Measurements from ENCODE around the gene P4HB.

Gene P4HB

DNA sequence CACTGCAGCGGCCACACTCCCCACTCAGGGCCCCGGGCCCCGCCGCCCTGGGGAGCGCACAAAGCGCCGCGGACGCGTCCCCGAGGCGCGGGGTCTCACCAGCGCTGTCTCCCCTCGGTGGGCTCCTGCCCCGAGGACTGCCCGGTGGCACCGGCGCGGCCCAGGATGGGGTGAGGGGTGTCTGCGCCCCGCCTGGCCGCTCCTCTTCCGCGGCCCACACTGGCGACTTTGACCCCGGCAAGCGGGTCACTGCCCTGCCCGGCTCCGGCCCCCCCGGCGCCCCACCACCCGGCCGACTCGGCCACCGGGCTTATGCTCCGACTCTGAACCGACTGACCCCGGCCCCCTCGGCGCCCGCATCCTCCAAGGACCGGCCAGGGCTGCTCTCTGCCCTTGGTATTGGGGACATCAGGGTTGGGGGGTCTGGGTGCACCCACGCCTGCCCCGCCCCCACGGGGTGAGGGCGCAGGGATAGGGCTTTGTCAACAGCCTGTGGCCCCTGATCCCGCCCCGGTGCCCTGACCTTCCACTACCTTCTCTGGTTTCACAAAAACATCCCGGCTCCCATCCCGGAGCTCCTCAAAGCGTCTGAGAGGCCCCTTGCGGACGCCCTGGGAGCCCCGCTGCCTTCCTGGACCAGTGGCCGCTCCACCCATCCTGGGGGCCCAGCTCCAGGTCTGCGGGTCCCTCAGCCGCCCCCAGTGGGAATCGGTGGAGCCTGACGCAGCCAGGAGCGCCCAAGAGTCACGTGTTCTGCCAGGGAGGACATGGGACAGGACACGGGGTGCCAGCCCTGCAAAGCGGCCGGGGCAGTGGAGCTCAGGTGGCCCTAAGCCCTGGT, 55.6 kb downstream of the P4HB start:
- Histone ChIP-seq H3K27ac (ENCODE audit: low read depth, low read length) (no peak overlapping the region), H3K79me1 (ENCODE audit: low read length) (no peaks in the 10 kb centered on the region), H2BK15ac (replicated peaks; ENCODE audit: low read depth) (no peak overlapping the region), H2BK5ac (ENCODE audit: low read length) (no peak overlapping the region), H3K18ac (ENCODE audit: low read length) (no peak overlapping the region), H2BK120ac (ENCODE audit: low read depth, low read length) (no peak overlapping the region), H3K4ac (ENCODE audit: low read depth, low read length) (no peak overlapping the region), H4K8ac (ENCODE audit: low read depth, low read length) (no peak overlapping the region), H2AK5ac (ENCODE audit: low read length) (no peak overlapping the region), H3K27me3 (ENCODE audit: insufficient read depth, low read length, poor library complexity) (peaks cover 26% of the 10 kb centered on the region), H3K4me2 (ENCODE audit: low read length) (no peak overlapping the region), H3K9ac (ENCODE audit: low read length) (no peak overlapping the region), H3K4me1 (ENCODE audit: control insufficient read depth, low read depth, low read length) (no peaks in the 10 kb centered on the region), H3K23ac (ENCODE audit: low read length) (no peak overlapping the region), H3K56ac (ENCODE audit: low read length) (no peak overlapping the region), H3K79me2 (ENCODE audit: control insufficient read depth, insufficient read depth, low read length) (no peaks in the 10 kb centered on the region), H4K5ac (ENCODE audit: low read length) (no peak overlapping the region), H3K4me3 (ENCODE audit: low read length) (no peak overlapping the region), H3K36me3 (ENCODE audit: control insufficient read depth, insufficient read depth, low read length) (no peaks in the 10 kb centered on the region)
- WGBS (ENCODE audit: extremely low coverage, insufficient coverage, low lambda C conversion rate): no CpG with 5 or more reads among the region's 65 CpGs
- DNase-seq: no peak

DNA sequence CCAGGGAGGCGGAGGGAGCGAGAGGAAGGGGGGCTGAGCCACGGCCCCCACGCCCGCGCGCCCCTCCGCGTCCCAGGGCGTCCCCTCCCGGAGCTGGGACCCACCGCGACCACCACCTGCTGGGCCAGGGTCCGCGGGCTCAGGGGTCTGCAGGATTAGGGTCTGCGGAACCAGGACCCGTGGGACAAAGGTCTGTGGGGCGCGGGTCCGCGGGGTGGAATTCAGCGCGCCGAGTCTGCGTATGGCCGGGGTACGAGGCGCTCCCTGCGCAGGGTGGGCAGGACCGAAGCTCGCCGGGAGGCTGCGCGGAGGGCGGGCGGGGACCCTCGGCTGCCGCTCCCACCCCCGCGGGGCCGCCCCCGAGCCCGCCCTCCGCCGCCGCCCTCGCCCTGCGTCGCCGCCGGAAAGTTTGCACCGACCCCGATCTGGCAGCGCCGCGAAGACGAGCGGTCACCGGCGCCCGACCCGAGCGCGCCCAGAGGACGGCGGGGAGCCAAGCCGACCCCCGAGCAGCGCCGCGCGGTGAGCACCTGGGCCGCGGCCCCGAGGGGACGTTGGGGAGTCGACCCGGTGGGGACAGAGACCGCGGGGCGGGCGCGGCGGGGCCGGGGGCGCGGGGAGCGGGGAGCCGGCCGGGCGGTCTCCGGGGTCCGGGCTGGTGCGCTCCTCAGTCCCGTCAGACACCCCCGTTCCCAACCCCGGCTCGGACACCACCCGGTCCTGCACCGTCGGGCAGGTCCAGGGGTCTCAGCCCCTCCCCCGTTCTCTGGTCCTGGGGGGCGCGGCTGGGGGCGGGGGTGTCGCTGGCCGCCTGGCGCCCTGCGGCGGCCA, 56.4 kb downstream of the P4HB start, which contains the start of gene GCGR:
GCGR (plus strand) TSS at position 423 of the 831 bp plus-strand sequence. CDS start 4,869 bp downstream, outside the sequence.
- Histone ChIP-seq H4K8ac (ENCODE audit: low read depth, low read length) (no peak within 1 kb of the TSS), H3K27me3 (ENCODE audit: insufficient read depth, low read length, poor library complexity) (peaks cover 26% of the 10 kb centered on the region), H3K18ac (ENCODE audit: low read length) (no peak within 1 kb of the TSS), H3K4ac (ENCODE audit: low read depth, low read length) (no peak within 1 kb of the TSS), H4K5ac (ENCODE audit: low read length) (no peak within 1 kb of the TSS), H2AK5ac (ENCODE audit: low read length) (no peak within 1 kb of the TSS), H3K23ac (ENCODE audit: low read length) (no peak within 1 kb of the TSS), H3K79me1 (ENCODE audit: low read length) (no peaks in the 10 kb centered on the region), H3K36me3 (ENCODE audit: control insufficient read depth, insufficient read depth, low read length) (no peaks in the 10 kb centered on the region), H3K27ac (ENCODE audit: low read depth, low read length) (no peak within 1 kb of the TSS), H2BK5ac (ENCODE audit: low read length) (no peak within 1 kb of the TSS), H3K4me1 (ENCODE audit: control insufficient read depth, low read depth, low read length) (no peaks in the 10 kb centered on the region), H3K56ac (ENCODE audit: low read length) (peak within 1 kb of the TSS; percentile 15), H3K79me2 (ENCODE audit: control insufficient read depth, insufficient read depth, low read length) (no peaks in the 10 kb centered on the region), H2BK15ac (replicated peaks; ENCODE audit: low read depth) (no peak within 1 kb of the TSS), H3K4me2 (ENCODE audit: low read length) (peak within 1 kb of the TSS; percentile 20), H2BK120ac (ENCODE audit: low read depth, low read length) (no peak within 1 kb of the TSS), H3K9ac (ENCODE audit: low read length) (no peak within 1 kb of the TSS), H3K4me3 (ENCODE audit: low read length) (no peak within 1 kb of the TSS)
- WGBS (ENCODE audit: extremely low coverage, insufficient coverage, low lambda C conversion rate): no CpG with 5 or more reads among the region's 110 CpGs
- DNase-seq: no peak

DNA sequence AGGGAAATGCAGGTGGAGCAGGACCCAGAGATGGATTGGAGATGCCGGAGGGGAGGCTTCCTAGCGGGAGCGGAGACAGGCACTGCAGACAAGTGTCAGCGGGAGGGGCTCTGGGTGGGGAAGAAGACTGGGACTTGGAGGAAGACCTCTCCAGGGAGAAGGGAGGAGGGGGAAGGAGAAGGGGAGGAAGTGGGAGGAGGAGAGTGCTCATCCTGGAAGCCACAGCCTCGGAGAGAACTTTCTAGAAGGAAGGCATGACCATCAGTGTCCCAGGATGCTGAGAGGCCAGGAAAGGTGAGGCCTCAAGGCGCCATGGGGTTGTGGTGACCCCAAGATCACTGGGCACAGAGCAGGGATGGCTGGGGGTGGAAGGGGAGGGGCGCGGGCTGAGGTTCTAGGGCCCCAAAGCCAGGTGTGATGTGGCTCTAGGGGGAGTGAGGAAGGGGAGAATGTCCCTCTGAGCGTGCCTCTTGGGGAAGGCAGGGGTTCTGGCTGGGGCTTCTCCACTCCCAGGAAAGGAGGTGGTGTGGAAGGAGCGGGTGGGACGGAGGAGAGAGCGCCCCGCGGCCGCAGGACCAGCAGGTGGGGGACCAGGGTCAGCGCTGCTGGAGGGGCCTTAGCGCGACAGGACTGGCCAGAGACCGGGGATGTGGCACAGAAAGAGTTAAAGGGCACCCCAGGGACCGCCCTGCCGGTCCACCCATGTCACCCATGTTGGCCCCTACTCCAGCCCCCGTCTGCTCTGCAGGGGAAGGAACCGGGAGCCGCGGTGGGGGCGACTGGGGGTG, 57.3 kb downstream of the P4HB start:
- Histone ChIP-seq H3K9ac (ENCODE audit: low read length) (no peak overlapping the region), H3K79me2 (ENCODE audit: control insufficient read depth, insufficient read depth, low read length) (no peaks in the 10 kb centered on the region), H2BK15ac (replicated peaks; ENCODE audit: low read depth) (no peak overlapping the region), H3K4me3 (ENCODE audit: low read length) (no peak overlapping the region), H4K5ac (ENCODE audit: low read length) (no peak overlapping the region), H4K8ac (ENCODE audit: low read depth, low read length) (no peak overlapping the region), H3K27ac (ENCODE audit: low read depth, low read length) (no peak overlapping the region), H2AK5ac (ENCODE audit: low read length) (no peak overlapping the region), H2BK5ac (ENCODE audit: low read length) (no peak overlapping the region), H3K27me3 (ENCODE audit: insufficient read depth, low read length, poor library complexity) (peaks cover 26% of the 10 kb centered on the region), H3K79me1 (ENCODE audit: low read length) (no peaks in the 10 kb centered on the region), H3K4me1 (ENCODE audit: control insufficient read depth, low read depth, low read length) (no peaks in the 10 kb centered on the region), H3K4me2 (ENCODE audit: low read length) (no peak overlapping the region), H2BK120ac (ENCODE audit: low read depth, low read length) (no peak overlapping the region), H3K18ac (ENCODE audit: low read length) (no peak overlapping the region), H3K56ac (ENCODE audit: low read length) (no peak overlapping the region), H3K36me3 (ENCODE audit: control insufficient read depth, insufficient read depth, low read length) (no peaks in the 10 kb centered on the region), H3K4ac (ENCODE audit: low read depth, low read length) (no peak overlapping the region), H3K23ac (ENCODE audit: low read length) (no peak overlapping the region)
- no peak for DNase-seq
- no CpG with 5 or more reads among the region's 26 CpGs for WGBS (ENCODE audit: extremely low coverage, insufficient coverage, low lambda C conversion rate)

DNA sequence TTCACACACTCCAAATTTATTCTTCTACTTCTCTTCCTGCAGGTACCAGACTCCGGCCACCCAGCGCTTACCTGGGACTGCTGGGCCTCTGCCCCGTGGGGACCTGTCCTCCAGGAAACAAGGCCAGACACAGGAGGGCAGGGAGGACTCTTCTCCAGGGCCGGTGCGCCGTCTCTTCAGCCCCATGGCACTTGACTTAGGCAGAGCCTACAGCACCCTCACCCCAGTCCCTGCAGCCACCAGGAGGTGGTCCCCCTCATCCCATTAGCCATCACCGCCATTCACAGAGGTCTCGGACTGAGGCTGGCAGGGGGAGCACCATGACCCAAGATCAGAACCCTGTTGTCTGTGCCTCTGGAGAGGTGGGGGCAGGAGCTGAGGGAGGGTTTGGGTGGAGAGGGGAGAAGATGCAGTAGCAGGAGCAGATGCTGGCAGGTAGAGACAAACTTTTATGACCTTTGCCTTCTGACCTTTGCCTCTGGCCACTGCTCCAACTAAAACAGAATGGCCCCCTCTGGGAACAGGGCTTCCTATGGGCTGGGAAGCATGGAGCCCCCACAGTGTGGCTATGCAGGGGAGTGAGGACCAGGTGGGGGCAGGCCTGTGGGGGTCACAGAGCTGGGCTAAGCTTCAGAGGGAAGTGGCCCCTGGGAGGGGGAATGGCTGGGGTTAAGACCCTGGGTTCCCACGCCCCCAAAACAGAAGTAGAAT, 58.1 kb downstream of the P4HB start:
- Histone ChIP-seq H3K56ac (ENCODE audit: low read length) (no peak overlapping the region), H3K79me1 (ENCODE audit: low read length) (no peaks in the 10 kb centered on the region), H3K4ac (ENCODE audit: low read depth, low read length) (no peak overlapping the region), H2BK15ac (replicated peaks; ENCODE audit: low read depth) (no peak overlapping the region), H3K4me2 (ENCODE audit: low read length) (no peak overlapping the region), H3K36me3 (ENCODE audit: control insufficient read depth, insufficient read depth, low read length) (no peaks in the 10 kb centered on the region), H3K27ac (ENCODE audit: low read depth, low read length) (no peak overlapping the region), H3K4me1 (ENCODE audit: control insufficient read depth, low read depth, low read length) (no peaks in the 10 kb centered on the region), H3K9ac (ENCODE audit: low read length) (no peak overlapping the region), H2AK5ac (ENCODE audit: low read length) (no peak overlapping the region), H3K27me3 (ENCODE audit: insufficient read depth, low read length, poor library complexity) (peaks cover 26% of the 10 kb centered on the region), H4K5ac (ENCODE audit: low read length) (no peak overlapping the region), H3K79me2 (ENCODE audit: control insufficient read depth, insufficient read depth, low read length) (no peaks in the 10 kb centered on the region), H4K8ac (ENCODE audit: low read depth, low read length) (no peak overlapping the region), H3K18ac (ENCODE audit: low read length) (no peak overlapping the region), H2BK120ac (ENCODE audit: low read depth, low read length) (no peak overlapping the region), H3K23ac (ENCODE audit: low read length) (no peak overlapping the region), H3K4me3 (ENCODE audit: low read length) (no peak overlapping the region), H2BK5ac (ENCODE audit: low read length) (no peak overlapping the region)
- no peak for DNase-seq
- no CpG with 5 or more reads among the region's 9 CpGs for WGBS (ENCODE audit: extremely low coverage, insufficient coverage, low lambda C conversion rate)

DNA sequence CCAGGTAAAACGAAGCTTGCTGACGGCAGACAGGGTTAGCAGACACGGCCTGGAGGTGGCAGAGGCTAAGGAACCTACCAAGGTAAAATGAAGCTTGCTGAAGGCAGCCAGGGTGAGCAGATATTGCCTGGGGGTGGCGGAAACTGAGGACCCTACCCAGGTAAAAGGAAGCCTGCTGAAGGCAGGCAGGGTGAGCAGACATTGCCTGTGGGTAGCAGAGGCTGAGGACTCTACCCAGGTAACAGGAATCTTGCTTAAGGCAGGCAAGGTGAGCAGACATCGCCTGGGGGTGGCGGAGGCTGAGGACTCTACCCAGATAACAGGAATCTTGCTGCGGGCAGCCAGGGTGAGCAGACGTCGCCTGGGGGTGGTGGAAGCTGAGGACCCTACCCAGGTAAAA, 59.0 kb downstream of the P4HB start:
- H2BK120ac ChIP-seq (ENCODE audit: low read depth, low read length): no peak overlapping the region
- no peak overlapping the region for H2BK5ac ChIP-seq (ENCODE audit: low read length)
- H3K27me3 ChIP-seq (ENCODE audit: insufficient read depth, low read length, poor library complexity): peaks cover 26% of the 10 kb centered on the region
- no peak overlapping the region for H2BK15ac ChIP-seq (replicated peaks; ENCODE audit: low read depth)
- H4K8ac ChIP-seq (ENCODE audit: low read depth, low read length): no peak overlapping the region
- H3K4ac ChIP-seq (ENCODE audit: low read depth, low read length): no peak overlapping the region
- no CpG with 5 or more reads among the region's 9 CpGs for WGBS (ENCODE audit: extremely low coverage, insufficient coverage, low lambda C conversion rate)
- H3K79me2 ChIP-seq (ENCODE audit: control insufficient read depth, insufficient read depth, low read length): no peaks in the 10 kb centered on the region
- no peak overlapping the region for H3K9ac ChIP-seq (ENCODE audit: low read length)
- H3K23ac ChIP-seq (ENCODE audit: low read length): no peak overlapping the region
- H3K18ac ChIP-seq (ENCODE audit: low read length): no peak overlapping the region
- DNase-seq: no peak
- H3K56ac ChIP-seq (ENCODE audit: low read length): no peak overlapping the region
- no peak overlapping the region for H2AK5ac ChIP-seq (ENCODE audit: low read length)
- H3K4me1 ChIP-seq (ENCODE audit: control insufficient read depth, low read depth, low read length): no peaks in the 10 kb centered on the region
- H3K4me2 ChIP-seq (ENCODE audit: low read length): no peak overlapping the region
- no peak overlapping the region for H3K4me3 ChIP-seq (ENCODE audit: low read length)
- H3K79me1 ChIP-seq (ENCODE audit: low read length): no peaks in the 10 kb centered on the region
- H3K27ac ChIP-seq (ENCODE audit: low read depth, low read length): no peak overlapping the region
- no peaks in the 10 kb centered on the region for H3K36me3 ChIP-seq (ENCODE audit: control insufficient read depth, insufficient read depth, low read length)
- no peak overlapping the region for H4K5ac ChIP-seq (ENCODE audit: low read length)

Measured in mesendoderm (in vitro differentiated cells).